Neural cell (in vitro differentiated cells): Measurements from ENCODE around the gene GRM1.

Experiments
- EP300 ChIP-seq: fragments of 450-650 bp; conservative IDR thresholded peaks from 2 replicates; pipeline ENCODE4 v1.6.1; 2014; ENCODE audit warnings: antibody characterized with exemption, mild to moderate bottlenecking, moderate library complexity; ENCODE audit not compliant: poor library complexity, severe bottlenecking
- EZH2 ChIP-seq: fragments of 200-600, 300-800 bp; shearing (Covaris generic), sonication (generic); IDR thresholded peaks from 2 replicates; pipeline ENCODE4 v1.6.1; 2014; ENCODE audit warnings: antibody characterized with exemption, low read length, borderline replicate concordance, mild to moderate bottlenecking; ENCODE audit not compliant: insufficient read depth, poor library complexity, severe bottlenecking
- POLR2AphosphoS5 ChIP-seq: IDR thresholded peaks from 2 replicates; pipeline ENCODE4 v1.6.1; 2012
- RAD21 ChIP-seq: fragments of 450-650 bp; conservative IDR thresholded peaks from 2 replicates; pipeline ENCODE4 v1.6.1; 2014; ENCODE audit warnings: antibody characterized with exemption, mild to moderate bottlenecking, moderate library complexity
- TF ChIP-seq, protein P1 (sequence below): fragments of 450-650 bp; IDR thresholded peaks from 2 replicates; pipeline ENCODE4 v1.5.1; 2014; ENCODE audit warnings: antibody characterized with exemption, mild to moderate bottlenecking, moderate library complexity; ENCODE audit not compliant: poor library complexity, severe bottlenecking
- TF ChIP-seq, protein P2 (sequence below): IDR thresholded peaks from 2 replicates; pipeline ENCODE4 v1.6.1; 2012; ENCODE audit warnings: borderline replicate concordance

DNA sequence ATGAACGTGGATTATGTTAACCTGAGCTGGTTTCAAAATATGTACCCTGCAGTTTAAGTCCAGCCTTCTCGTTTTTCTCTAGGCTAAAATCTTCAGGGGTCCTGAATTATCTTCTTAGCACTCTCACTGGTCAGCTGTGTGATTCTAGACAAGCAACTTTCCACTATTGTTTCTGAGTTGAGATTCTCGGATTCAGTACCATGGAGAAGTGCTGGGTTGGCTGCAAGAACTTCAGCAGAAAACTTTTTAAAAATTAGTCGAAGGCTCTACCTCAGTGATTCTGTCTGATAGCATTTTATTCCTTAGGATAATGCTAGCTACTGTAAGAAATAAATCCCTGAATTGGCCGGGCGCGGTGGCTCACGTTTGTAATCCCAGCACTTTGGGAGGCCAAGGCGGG, 173.7 kb downstream of the GRM1 start:
- TF ChIP-seq, protein P1, sequence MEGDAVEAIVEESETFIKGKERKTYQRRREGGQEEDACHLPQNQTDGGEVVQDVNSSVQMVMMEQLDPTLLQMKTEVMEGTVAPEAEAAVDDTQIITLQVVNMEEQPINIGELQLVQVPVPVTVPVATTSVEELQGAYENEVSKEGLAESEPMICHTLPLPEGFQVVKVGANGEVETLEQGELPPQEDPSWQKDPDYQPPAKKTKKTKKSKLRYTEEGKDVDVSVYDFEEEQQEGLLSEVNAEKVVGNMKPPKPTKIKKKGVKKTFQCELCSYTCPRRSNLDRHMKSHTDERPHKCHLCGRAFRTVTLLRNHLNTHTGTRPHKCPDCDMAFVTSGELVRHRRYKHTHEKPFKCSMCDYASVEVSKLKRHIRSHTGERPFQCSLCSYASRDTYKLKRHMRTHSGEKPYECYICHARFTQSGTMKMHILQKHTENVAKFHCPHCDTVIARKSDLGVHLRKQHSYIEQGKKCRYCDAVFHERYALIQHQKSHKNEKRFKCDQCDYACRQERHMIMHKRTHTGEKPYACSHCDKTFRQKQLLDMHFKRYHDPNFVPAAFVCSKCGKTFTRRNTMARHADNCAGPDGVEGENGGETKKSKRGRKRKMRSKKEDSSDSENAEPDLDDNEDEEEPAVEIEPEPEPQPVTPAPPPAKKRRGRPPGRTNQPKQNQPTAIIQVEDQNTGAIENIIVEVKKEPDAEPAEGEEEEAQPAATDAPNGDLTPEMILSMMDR: no peak
- TF ChIP-seq EZH2 (no peak), POLR2AphosphoS5 (no peak), RAD21 (no peak), EP300 (no peak)
- TF ChIP-seq, protein P2, sequence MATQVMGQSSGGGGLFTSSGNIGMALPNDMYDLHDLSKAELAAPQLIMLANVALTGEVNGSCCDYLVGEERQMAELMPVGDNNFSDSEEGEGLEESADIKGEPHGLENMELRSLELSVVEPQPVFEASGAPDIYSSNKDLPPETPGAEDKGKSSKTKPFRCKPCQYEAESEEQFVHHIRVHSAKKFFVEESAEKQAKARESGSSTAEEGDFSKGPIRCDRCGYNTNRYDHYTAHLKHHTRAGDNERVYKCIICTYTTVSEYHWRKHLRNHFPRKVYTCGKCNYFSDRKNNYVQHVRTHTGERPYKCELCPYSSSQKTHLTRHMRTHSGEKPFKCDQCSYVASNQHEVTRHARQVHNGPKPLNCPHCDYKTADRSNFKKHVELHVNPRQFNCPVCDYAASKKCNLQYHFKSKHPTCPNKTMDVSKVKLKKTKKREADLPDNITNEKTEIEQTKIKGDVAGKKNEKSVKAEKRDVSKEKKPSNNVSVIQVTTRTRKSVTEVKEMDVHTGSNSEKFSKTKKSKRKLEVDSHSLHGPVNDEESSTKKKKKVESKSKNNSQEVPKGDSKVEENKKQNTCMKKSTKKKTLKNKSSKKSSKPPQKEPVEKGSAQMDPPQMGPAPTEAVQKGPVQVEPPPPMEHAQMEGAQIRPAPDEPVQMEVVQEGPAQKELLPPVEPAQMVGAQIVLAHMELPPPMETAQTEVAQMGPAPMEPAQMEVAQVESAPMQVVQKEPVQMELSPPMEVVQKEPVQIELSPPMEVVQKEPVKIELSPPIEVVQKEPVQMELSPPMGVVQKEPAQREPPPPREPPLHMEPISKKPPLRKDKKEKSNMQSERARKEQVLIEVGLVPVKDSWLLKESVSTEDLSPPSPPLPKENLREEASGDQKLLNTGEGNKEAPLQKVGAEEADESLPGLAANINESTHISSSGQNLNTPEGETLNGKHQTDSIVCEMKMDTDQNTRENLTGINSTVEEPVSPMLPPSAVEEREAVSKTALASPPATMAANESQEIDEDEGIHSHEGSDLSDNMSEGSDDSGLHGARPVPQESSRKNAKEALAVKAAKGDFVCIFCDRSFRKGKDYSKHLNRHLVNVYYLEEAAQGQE: no peak
